ENCODE data around the gene NAT10. TPM values are rescaled to one million over a fixed set of nuclear protein-coding genes. Genes with fewer than 3 reads are reported as not detected.
A peak's percentile ranks its signal among the peaks of the same experiment; 100 is the strongest.

Gene NAT10
- total RNA-seq, 1 donor from 2014 or later, result 35.3 TPM

DNA sequence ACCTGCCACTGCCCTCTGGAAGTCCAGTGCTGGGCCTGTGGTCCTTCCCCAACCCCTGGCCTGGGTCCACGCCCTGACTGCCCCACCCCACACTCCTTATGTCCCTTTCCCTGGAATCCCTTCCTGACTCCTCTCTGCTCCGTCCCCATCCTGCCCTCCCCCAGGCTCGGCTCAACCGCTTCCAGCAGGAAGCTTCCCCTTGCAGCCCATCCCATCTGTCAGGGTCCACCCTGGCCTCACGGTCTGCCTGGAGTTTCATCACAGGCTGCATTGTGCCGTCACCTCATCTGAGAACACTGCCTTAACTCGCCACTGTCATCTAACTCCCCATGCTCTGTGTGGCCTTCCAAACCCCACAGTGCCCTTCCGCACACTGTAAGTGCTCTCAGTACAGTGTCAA lies 64.3 kb downstream of the NAT10 start:
- peaks cover 20% of the 10 kb centered on the region for H3K4me1 Mint-ChIP-seq (ENCODE audit: low read depth, unreplicated experiment)
- no peaks in the 10 kb centered on the region for H3K36me3 Mint-ChIP-seq (ENCODE audit: unreplicated experiment)
- TF ChIP-seq, protein P1, sequence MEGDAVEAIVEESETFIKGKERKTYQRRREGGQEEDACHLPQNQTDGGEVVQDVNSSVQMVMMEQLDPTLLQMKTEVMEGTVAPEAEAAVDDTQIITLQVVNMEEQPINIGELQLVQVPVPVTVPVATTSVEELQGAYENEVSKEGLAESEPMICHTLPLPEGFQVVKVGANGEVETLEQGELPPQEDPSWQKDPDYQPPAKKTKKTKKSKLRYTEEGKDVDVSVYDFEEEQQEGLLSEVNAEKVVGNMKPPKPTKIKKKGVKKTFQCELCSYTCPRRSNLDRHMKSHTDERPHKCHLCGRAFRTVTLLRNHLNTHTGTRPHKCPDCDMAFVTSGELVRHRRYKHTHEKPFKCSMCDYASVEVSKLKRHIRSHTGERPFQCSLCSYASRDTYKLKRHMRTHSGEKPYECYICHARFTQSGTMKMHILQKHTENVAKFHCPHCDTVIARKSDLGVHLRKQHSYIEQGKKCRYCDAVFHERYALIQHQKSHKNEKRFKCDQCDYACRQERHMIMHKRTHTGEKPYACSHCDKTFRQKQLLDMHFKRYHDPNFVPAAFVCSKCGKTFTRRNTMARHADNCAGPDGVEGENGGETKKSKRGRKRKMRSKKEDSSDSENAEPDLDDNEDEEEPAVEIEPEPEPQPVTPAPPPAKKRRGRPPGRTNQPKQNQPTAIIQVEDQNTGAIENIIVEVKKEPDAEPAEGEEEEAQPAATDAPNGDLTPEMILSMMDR (IDR thresholded peaks at IDR 0.05; ENCODE audit: partially characterized antibody, unreplicated experiment), result no peak
- H3K27me3 Mint-ChIP-seq (ENCODE audit: unreplicated experiment), result peaks cover 19% of the 10 kb centered on the region
- peak; percentile 67 for DNase-seq
- H3K27ac Mint-ChIP-seq (ENCODE audit: unreplicated experiment), result peak overlapping the region; percentile 88
- H3K4me3 Mint-ChIP-seq (ENCODE audit: unreplicated experiment), result peak overlapping the region; percentile 50
- peaks cover 3% of the 10 kb centered on the region for H3K9me3 Mint-ChIP-seq (ENCODE audit: unreplicated experiment)

DNA sequence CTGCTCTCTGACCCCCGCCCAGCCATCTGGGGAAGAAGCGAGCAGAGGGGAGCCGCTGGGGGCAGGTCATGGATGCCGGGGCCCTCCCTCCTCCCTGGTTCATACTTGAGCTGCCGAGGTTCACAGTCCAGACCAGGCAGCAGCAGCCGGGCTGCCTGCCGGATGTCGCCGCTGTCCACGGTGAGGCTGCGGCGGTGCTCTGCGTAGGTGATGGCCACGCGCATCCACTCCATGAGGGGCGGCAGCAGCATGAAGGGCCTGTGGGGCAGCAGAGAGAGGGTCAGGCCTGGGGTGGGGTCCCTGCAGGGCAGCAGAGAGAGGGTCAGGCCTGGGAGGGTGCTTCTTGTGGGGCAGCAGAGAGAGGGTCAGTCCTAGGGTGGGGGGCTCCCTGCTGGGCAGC lies 67.6 kb downstream of the NAT10 start:
- DNase-seq, result no peak
- no peak overlapping the region for H3K27ac Mint-ChIP-seq (ENCODE audit: unreplicated experiment)
- H3K36me3 Mint-ChIP-seq (ENCODE audit: unreplicated experiment), result no peaks in the 10 kb centered on the region
- peaks cover 7% of the 10 kb centered on the region for H3K27me3 Mint-ChIP-seq (ENCODE audit: unreplicated experiment)
- H3K4me1 Mint-ChIP-seq (ENCODE audit: low read depth, unreplicated experiment), result peaks cover 18% of the 10 kb centered on the region
- H3K4me3 Mint-ChIP-seq (ENCODE audit: unreplicated experiment), result no peak overlapping the region
- peaks cover 6% of the 10 kb centered on the region for H3K9me3 Mint-ChIP-seq (ENCODE audit: unreplicated experiment)
- TF ChIP-seq, protein P1 (IDR thresholded peaks at IDR 0.05; ENCODE audit: partially characterized antibody, unreplicated experiment), result no peak

DNA sequence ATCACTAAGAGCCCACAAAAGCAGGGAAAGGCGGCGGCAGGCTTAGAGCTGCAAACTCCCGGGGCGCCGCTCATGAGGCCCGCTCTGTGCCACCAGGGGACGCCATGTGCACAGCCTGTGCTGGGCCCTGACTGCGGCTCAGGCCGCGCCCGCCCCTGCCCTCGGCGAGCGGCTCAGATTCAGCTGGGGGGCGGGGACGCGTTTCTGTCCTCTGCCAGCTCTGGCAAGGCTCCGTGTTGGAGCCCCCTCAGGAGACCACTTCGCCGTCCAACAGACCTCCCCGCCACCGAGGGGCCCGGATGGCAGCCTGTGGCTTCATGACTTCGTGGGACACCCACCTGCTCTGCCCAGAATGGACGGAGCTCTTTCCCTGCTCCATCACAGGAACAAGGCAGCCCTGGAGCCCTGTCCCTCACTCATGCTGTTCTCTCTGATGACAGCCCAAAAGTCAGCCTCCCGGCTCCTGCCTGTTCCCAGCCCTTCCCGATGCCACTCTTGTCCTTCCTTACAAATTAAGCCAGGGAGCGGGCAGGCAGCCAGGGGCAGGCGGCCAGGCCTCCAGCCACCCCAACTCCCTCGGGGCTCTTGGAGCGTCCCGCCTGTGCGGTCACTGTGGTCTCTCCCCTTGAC lies 69.1 kb downstream of the NAT10 start:
- peak; percentile 92 for DNase-seq
- peaks cover 9% of the 10 kb centered on the region for H3K4me1 Mint-ChIP-seq (ENCODE audit: low read depth, unreplicated experiment)
- peaks cover 7% of the 10 kb centered on the region for H3K27me3 Mint-ChIP-seq (ENCODE audit: unreplicated experiment)
- peak overlapping the region; percentile 71 for H3K4me3 Mint-ChIP-seq (ENCODE audit: unreplicated experiment)
- TF ChIP-seq, protein P1 (IDR thresholded peaks at IDR 0.05; ENCODE audit: partially characterized antibody, unreplicated experiment), result peak; percentile 67
- no peaks in the 10 kb centered on the region for H3K36me3 Mint-ChIP-seq (ENCODE audit: unreplicated experiment)
- peaks cover 3% of the 10 kb centered on the region for H3K9me3 Mint-ChIP-seq (ENCODE audit: unreplicated experiment)
- no peak overlapping the region for H3K27ac Mint-ChIP-seq (ENCODE audit: unreplicated experiment)

DNA sequence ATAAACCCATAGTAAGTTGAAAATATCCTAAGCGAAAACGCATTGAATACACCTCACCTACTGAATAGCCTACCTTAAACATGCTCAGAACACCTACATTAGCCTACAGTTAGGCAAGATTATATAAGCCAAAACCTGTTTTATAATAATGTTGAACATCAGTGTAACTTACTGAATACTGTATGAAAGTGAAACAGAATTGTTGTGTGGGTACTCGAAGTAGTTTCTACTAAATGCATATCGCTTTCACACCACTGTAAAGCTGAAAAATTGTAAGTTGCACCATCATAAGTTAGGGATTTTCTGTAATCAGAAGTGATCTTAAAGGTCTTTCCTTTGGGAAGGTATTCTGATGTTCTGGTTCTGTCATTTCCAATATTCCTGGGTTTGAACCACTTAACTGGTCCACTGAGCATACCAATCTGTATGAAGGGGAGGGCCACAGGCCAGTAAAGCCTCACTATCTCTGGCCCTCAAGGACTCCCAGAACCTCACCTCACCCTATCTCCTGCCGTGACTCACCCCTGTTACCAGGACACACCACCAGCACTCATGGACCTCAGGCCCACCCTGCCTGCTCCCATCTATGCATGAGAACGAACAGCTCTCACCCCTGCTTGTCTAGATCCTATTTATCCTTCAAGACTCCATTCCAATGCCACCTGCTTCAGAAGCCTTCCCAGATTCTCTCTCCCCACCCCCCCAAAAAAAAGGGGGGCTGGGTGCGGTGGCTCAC lies 70.0 kb downstream of the NAT10 start:
- no peak for DNase-seq
- Mint-ChIP-seq H3K9me3 (ENCODE audit: unreplicated experiment) (peaks cover 3% of the 10 kb centered on the region), H3K27me3 (ENCODE audit: unreplicated experiment) (peaks cover 3% of the 10 kb centered on the region), H3K4me3 (ENCODE audit: unreplicated experiment) (peak overlapping the region; percentile 40), H3K27ac (ENCODE audit: unreplicated experiment) (no peak overlapping the region), H3K4me1 (ENCODE audit: low read depth, unreplicated experiment) (peaks cover under 1% of the 10 kb centered on the region), H3K36me3 (ENCODE audit: unreplicated experiment) (no peaks in the 10 kb centered on the region)
- TF ChIP-seq, protein P1 (IDR thresholded peaks at IDR 0.05; ENCODE audit: partially characterized antibody, unreplicated experiment), result no peak

DNA sequence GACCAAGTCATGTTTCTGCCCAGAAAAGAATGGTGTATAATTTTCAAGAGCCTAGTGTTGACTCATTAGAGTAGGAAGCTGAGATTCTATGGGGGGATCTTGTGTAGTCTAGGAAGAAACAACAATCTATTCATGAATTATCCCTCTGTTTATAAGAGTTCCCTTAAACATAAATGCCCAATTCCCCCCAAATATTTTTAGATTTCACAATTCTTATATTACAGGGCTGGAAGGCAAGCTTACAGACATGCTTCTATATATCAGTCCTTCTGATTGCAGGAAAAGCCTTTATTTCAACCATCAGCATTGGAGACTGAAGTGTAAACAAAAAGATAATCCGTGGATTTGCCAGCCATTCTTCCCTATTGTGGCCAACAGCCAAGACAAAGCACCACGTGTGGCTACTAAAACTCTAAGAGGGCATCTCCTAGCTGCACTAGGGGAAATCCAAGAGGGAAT lies 71.4 kb downstream of the NAT10 start:
- no peak overlapping the region for H3K27ac Mint-ChIP-seq (ENCODE audit: unreplicated experiment)
- DNase-seq, result no peak
- H3K36me3 Mint-ChIP-seq (ENCODE audit: unreplicated experiment), result no peaks in the 10 kb centered on the region
- TF ChIP-seq, protein P1 (IDR thresholded peaks at IDR 0.05; ENCODE audit: partially characterized antibody, unreplicated experiment), result no peak
- no peak overlapping the region for H3K4me3 Mint-ChIP-seq (ENCODE audit: unreplicated experiment)
- no peaks in the 10 kb centered on the region for H3K4me1 Mint-ChIP-seq (ENCODE audit: low read depth, unreplicated experiment)
- peaks cover 3% of the 10 kb centered on the region for H3K9me3 Mint-ChIP-seq (ENCODE audit: unreplicated experiment)
- H3K27me3 Mint-ChIP-seq (ENCODE audit: unreplicated experiment), result peaks cover 3% of the 10 kb centered on the region
